Ascending aorta (tissue), 2 donors: ENCODE results near the gene TEP1. TPM values are rescaled to one million over a fixed set of nuclear protein-coding genes. Genes with fewer than 3 reads are reported as not detected.
A peak's percentile ranks its signal among the peaks of the same experiment; 100 is the strongest.
"Not testable (repeated sequence)": the region's sequence is repeated elsewhere in the genome, so short reads cannot be mapped to it uniquely, and the experiment has no call there.

ENCODE experiments used
- DNase-seq, 2 donors: peaks; one replicate each; pipeline ENCODE4 v3.0.0-alpha.2; 2019; ENCODE audit warnings: low spot score in 2 of 2
- H3K27ac ChIP-seq, 2 donors: fragments of 200-600 bp; sonication (generic); one replicate each; pipeline ENCODE4 v1.5.1; 2016 to 2017; ENCODE audit warnings: mild to moderate bottlenecking in 1 of 2
- H3K27me3 ChIP-seq: fragments of 200-600 bp; sonication (generic); one replicate; pipeline ENCODE4 v1.5.1; 2017
- H3K36me3 ChIP-seq, 2 donors: fragments of 200-600 bp; sonication (generic); one replicate each; pipeline ENCODE4 v1.5.1; 2016
- H3K4me1 ChIP-seq, 2 donors: fragments of 200-600 bp; sonication (generic); one replicate each; pipeline ENCODE4 v1.5.1; 2016 to 2017; ENCODE audit warnings: mild to moderate bottlenecking in 1 of 2
- H3K4me3 ChIP-seq, 2 donors: fragments of 200-600 bp; sonication (generic); one replicate each; pipeline ENCODE4 v1.5.1; 2016 to 2017; ENCODE audit warnings: mild to moderate bottlenecking in 1 of 2
- H3K9me3 ChIP-seq, 2 donors: fragments of 200-600 bp; sonication (generic); one replicate each; pipeline ENCODE4 v1.5.1; 2016
- intact Hi-C: fragments of 100-400 bp; cut with DNase I; formaldehyde crosslinking; loops from one replicate; pipeline ENCODE4 v1.15.1; 2023
- total RNA-seq: library from RNA; depleted of rRNA; stranded (reverse); fragments of >200 nt; gene quantifications from one replicate; pipeline ENCODE4 v1.1.0, GENCODE V29; 2016
- TF ChIP-seq, protein P1 (sequence below), 3 experiments: fragments of 200-600 bp in 2 of 3; fragments of 450-650 bp in 1 of 3; sonication (generic) in 2 of 3; IDR thresholded peaks; one replicate each; pipeline ENCODE4 v1.5.1; 2016 to 2019; ENCODE audit warnings: antibody characterized with exemption in 3 of 3, mild to moderate bottlenecking in 1 of 3, moderate library complexity in 1 of 3

Gene TEP1
- total RNA-seq, 1 donor from 2014 or later, result 43.7 TPM

DNA sequence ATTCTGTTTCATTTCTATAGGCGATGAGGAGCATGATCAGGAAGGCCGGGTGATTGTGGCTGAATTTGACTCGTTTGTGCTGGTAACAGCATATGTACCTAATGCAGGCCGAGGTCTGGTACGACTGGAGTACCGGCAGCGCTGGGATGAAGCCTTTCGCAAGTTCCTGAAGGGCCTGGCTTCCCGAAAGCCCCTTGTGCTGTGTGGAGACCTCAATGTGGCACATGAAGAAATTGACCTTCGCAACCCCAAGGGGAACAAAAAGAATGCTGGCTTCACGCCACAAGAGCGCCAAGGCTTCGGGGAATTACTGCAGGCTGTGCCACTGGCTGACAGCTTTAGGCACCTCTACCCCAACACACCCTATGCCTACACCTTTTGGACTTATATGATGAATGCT lies 43.7 kb upstream of the TEP1 start:
- intact Hi-C loops, result loop anchor here (5.0 kb wide), 1 partner anchor 155 kb away; no protein-coding TSS in a partner anchor

GRCh38 chr14:20455355-20456300 lies 42.3 kb upstream of the TEP1 start:
- no peaks in the 10 kb centered on the region for H3K27me3 ChIP-seq
- H3K4me3 ChIP-seq, result peak overlapping the region; percentile 83 to 99
- H3K4me1 ChIP-seq, result peaks cover 13 to 28% of the 10 kb centered on the region in 2 donors
- peaks cover 38 to 56% of the 10 kb centered on the region in 2 donors for H3K36me3 ChIP-seq
- TF ChIP-seq, protein P1, sequence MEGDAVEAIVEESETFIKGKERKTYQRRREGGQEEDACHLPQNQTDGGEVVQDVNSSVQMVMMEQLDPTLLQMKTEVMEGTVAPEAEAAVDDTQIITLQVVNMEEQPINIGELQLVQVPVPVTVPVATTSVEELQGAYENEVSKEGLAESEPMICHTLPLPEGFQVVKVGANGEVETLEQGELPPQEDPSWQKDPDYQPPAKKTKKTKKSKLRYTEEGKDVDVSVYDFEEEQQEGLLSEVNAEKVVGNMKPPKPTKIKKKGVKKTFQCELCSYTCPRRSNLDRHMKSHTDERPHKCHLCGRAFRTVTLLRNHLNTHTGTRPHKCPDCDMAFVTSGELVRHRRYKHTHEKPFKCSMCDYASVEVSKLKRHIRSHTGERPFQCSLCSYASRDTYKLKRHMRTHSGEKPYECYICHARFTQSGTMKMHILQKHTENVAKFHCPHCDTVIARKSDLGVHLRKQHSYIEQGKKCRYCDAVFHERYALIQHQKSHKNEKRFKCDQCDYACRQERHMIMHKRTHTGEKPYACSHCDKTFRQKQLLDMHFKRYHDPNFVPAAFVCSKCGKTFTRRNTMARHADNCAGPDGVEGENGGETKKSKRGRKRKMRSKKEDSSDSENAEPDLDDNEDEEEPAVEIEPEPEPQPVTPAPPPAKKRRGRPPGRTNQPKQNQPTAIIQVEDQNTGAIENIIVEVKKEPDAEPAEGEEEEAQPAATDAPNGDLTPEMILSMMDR (IDR thresholded peaks at IDR 0.05), result no peak
- peak overlapping the region; percentile 93 to 97 for H3K27ac ChIP-seq
- no peaks in the 10 kb centered on the region for H3K9me3 ChIP-seq
- DNase-seq, result peak in 1 of 2 donors; percentile 73
- intact Hi-C loops, result loop anchor here (1.0 to 5.0 kb wide), 3 partner anchors 13 to 157 kb away; partner anchors contain the start of genes PNP and TEP1

More for the DNA sequence above, 43.7 kb upstream of the TEP1 start:
- Histone ChIP-seq H3K27ac (no peak overlapping the region), H3K4me1 (peaks cover 13 to 28% of the 10 kb centered on the region in 2 donors), H3K4me3 (no peak overlapping the region), H3K9me3 (no peaks in the 10 kb centered on the region), H3K27me3 (no peaks in the 10 kb centered on the region), H3K36me3 (peaks cover 32 to 42% of the 10 kb centered on the region in 2 donors)
- no peak for DNase-seq
- TF ChIP-seq, protein P1 (IDR thresholded peaks at IDR 0.05), result no peak

- Histone ChIP-seq H3K9me3 (no peaks in the 10 kb centered on the region), H3K27me3 (no peaks in the 10 kb centered on the region), H3K36me3 (peaks cover 47 to 60% of the 10 kb centered on the region in 2 donors), H3K27ac (peak within 1 kb of the TSS; percentile 93 to 97), H3K4me3 (peak within 1 kb of the TSS; percentile 83 to 99), H3K4me1 (peaks cover 7 to 19% of the 10 kb centered on the region in 2 donors)
- TF ChIP-seq, protein P1 (IDR thresholded peaks at IDR 0.05), result no peak
- intact Hi-C loops, result loop anchor here (1.0 to 5.0 kb wide), 4 partner anchors 14 to 1003 kb away; partner anchors contain the start of genes CHD8, PNP and TEP1
- DNase-seq, result peak; percentile 93 to 99
These were observed 41.4 kb upstream of the TEP1 start, which contains the start of the genes APEX1 and OSGEP for GRCh38 chr14:20454516-20455354. APEX1 (plus strand) TSS chr14:20455226; CDS start chr14:20455646, 420 bp downstream. OSGEP (minus strand) TSS chr14:20454812; CDS start chr14:20454683, 129 bp downstream.

DNA sequence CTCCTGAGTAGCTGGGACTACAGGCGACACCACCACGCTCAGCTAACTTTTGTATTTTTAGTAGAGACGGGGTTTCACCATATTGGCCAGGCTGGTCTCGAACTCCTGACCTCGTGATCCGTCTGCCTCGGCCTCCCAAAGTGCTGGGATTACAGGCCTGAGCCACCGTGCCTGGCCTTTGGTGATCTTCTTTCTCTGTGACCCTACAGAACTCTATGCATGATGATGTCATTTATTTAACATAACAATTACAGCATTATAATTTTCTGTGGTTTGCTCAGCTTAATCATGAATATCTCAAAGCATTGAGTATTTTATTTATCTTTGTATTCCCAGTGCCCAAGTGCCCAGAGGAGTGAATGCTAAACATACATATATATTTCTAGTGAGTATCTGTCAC lies 39.5 kb upstream of the TEP1 start:
- H3K4me3 ChIP-seq, H3K9me3 ChIP-seq, DNase-seq, H3K27ac ChIP-seq, H3K27me3 ChIP-seq: not testable (repeated sequence)
- intact Hi-C loops, result loop anchor here (5.0 kb wide), 1 partner anchor 1004 kb away; the partner anchor contains the start of gene CHD8
- Histone ChIP-seq H3K4me1 (peaks cover 7 to 13% of the 10 kb centered on the region in 2 donors), H3K36me3 (peaks cover 47 to 60% of the 10 kb centered on the region in 2 donors)

- Histone ChIP-seq H3K27me3 (no peaks in the 10 kb centered on the region), H3K9me3 (no peaks in the 10 kb centered on the region), H3K4me3 (no peak overlapping the region), H3K4me1 (no peaks in the 10 kb centered on the region), H3K27ac (no peak overlapping the region), H3K36me3 (peaks cover 48 to 65% of the 10 kb centered on the region in 2 donors)
- intact Hi-C loops, result no loop called here
- DNase-seq, result no peak
- TF ChIP-seq, protein P1 (IDR thresholded peaks at IDR 0.05), result no peak
These were observed 33.6 kb upstream of the TEP1 start for GRCh38 chr14:20446889-20447288.

DNA sequence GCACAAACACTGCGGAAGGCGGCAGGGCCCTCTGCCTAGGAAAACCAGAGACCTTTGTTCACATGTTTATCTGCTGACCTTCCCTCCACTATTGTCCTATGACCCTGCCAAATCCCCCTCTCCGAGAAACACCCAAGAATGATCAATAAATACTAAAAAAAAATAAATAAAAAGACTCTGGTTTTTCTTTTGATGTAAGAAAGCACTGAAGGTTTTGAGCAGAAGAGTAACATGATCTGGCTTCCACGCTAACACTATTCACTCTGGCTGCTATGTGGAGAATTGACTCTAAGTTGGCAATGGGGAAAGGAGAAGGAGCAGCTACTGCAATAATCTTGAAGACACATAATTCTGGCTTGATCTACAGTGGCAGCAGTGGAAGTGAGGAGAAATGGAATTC lies 30.3 kb upstream of the TEP1 start:
- intact Hi-C loops, H3K27me3 ChIP-seq, H3K4me1 ChIP-seq, DNase-seq, H3K9me3 ChIP-seq, H3K4me3 ChIP-seq, H3K27ac ChIP-seq: not testable (repeated sequence)
- peaks cover 23 to 33% of the 10 kb centered on the region in 2 donors for H3K36me3 ChIP-seq
